Aorta (tissue), 5 donors: ENCODE data around the gene EPS15. TPM values are rescaled to one million over a fixed set of nuclear protein-coding genes. Genes with fewer than 3 reads are reported as not detected.
"Not testable (repeated sequence)": the region's sequence is repeated elsewhere in the genome, so short reads cannot be mapped to it uniquely, and the experiment has no call there.

Experiments used
- ATAC-seq: fragments of 200-7000 bp; cut with Tn5 transposase; one replicate; pipeline ENCODE4 v1.9.1; 2022; ENCODE audit warnings: moderate library complexity; ENCODE audit not compliant: low FRiP score
- DNase-seq, 2 donors: peaks; one replicate each; pipeline ENCODE4 v3.0.0-alpha.2; 2020
- H3K27ac ChIP-seq, 2 donors: one replicate each; pipeline ENCODE4 v1.5.1; 2013; ENCODE audit warnings: low read length in 2 of 2, mild to moderate bottlenecking in 2 of 2, moderate library complexity in 2 of 2, control low read depth in 1 of 2, inconsistent platforms in 1 of 2, low read depth in 1 of 2
- H3K27me3 ChIP-seq, 2 donors: one replicate each; pipeline ENCODE4 v1.6.1; 2013; ENCODE audit warnings: control low read depth in 1 of 2, low read length in 1 of 2, mild to moderate bottlenecking in 1 of 2, moderate library complexity in 1 of 2; ENCODE audit not compliant: insufficient read depth in 2 of 2, control insufficient read depth in 1 of 2
- H3K36me3 ChIP-seq, 2 donors: one replicate each; pipeline ENCODE4 v1.6.1; 2013; ENCODE audit warnings: control low read depth in 1 of 2, low read length in 1 of 2, mild to moderate bottlenecking in 1 of 2; ENCODE audit not compliant: insufficient read depth in 2 of 2, control insufficient read depth in 1 of 2
- H3K4me1 ChIP-seq, 2 donors: one replicate each; pipeline ENCODE4 v1.6.1; 2013; ENCODE audit warnings: low read length in 2 of 2, control low read depth in 1 of 2, mild to moderate bottlenecking in 1 of 2, moderate library complexity in 1 of 2; ENCODE audit not compliant: insufficient read depth in 2 of 2, control insufficient read depth in 1 of 2
- H3K4me3 ChIP-seq, 2 donors: one replicate each; pipeline ENCODE4 v1.5.1; 2013; ENCODE audit warnings: low read length in 2 of 2, control low read depth in 1 of 2, mild to moderate bottlenecking in 1 of 2
- H3K9me3 ChIP-seq: one replicate; pipeline ENCODE4 v1.6.1; 2013; ENCODE audit warnings: mild to moderate bottlenecking, low read length; ENCODE audit not compliant: control insufficient read depth
- WGBS, 2 donors: extraction: QIAGEN DNeasy Blood & Tissue Kit; methylation state at CpG; one replicate each; pipeline ENCODE4 v1.1.7; 2013; 5-methylcytosine and 5-hydroxymethylcytosine counted together
- intact Hi-C, 2 donors: fragments of 100-400 bp; cut with DNase I; formaldehyde crosslinking; loops; one replicate each; pipeline versions ENCODE4 v1.14.2 to v1.15.0; 2022
- polyA plus RNA-seq, 2 donors: library from polyadenylated mRNA; stranded (reverse); fragments of 200-250 nt; gene quantifications; one replicate each; pipeline ENCODE4 v1.2.3, GENCODE V29; 2013
- total RNA-seq, 2 donors: library from RNA; stranded (reverse); fragmentation: NEBNext Ultra II Directional; extraction: Animal tissue kit (Norgen Biotek cat#: 25700); gene quantifications; one replicate each; pipeline ENCODE4 v1.2.1, GENCODE V29; 2021
- donor health status: healthy with polysubstance abuse.
- donor health status: Bipolar disorder and iron deficiency.
- donor health status: DM: no; HTN: no; CAD: no.
- donor health status: DM: no; HTN: no; CAD: no.
- donor health status: DM: yes; HTN: yes; CAD: no.

Gene EPS15
- total and polyA plus RNA-seq, 4 donors, result 24.8 to 121 (median 69.9) TPM

DNA sequence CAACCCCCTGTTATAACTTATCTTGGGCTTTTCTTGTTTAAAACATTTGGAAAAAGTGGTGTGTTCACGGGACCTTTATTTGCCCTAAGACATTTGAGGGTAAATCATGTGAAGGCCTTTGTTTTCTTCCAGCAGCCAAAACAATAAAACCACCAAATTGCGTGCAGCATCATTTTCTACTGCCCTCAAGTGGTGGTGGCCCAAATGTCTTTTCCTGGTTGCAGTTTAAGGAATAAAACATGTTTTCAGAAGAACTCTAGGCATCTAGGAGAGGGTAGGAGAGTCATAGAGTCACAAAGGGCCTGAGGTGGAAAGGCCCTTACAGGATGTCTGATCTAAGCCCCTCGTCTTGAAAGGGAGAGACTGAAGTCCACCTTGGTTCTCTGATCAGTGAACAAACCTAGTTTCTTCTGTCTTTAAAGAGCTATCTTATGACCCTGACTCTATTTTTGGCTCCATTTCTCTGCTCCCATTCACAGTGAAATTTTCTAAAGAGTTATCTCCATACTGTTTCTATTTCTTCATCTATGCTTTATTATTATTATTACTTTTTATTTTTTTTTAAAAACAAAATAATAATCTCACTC is 16.0 kb upstream of the EPS15 start:
- H3K27ac ChIP-seq, result no peak overlapping the region

DNA sequence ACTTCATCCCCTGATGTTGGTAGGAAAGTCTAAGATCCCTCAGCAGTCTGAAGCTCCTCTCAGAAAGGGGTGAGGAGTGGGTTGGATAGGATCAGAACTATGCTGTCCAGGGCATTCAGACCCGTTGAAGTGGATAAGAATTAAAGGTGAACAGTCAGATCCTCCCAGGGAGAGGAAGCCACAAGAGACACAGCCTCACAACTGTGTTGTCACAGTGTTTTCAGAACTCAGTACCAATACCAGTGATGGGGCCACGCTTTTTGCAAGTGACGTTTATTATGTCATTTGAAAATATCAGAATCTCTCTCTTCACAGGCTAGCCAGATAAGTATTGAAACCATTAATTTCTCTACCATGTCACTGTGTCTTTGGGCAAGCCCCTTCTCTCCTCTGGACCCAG is 15.4 kb upstream of the EPS15 start:
- no peaks in the 10 kb centered on the region for H3K36me3 ChIP-seq
- no peaks in the 10 kb centered on the region for H3K9me3 ChIP-seq
- intact Hi-C loops, result no loop called here
- H3K27ac ChIP-seq, result no peak overlapping the region
- 62 to 65% methylated on average over 3 of the region's 3 CpGs for WGBS, 2 donors
- ATAC-seq (no peak), DNase-seq (no peak)
- peaks cover 0 to 1% of the 10 kb centered on the region in 2 donors for H3K4me1 ChIP-seq
- H3K27me3 ChIP-seq, result no peaks in the 10 kb centered on the region
- no peak overlapping the region for H3K4me3 ChIP-seq

More for the DNA sequence above, 16.0 kb upstream of the EPS15 start:
- Histone ChIP-seq H3K27me3 (no peaks in the 10 kb centered on the region), H3K9me3 (no peaks in the 10 kb centered on the region), H3K4me3 (no peak overlapping the region), H3K36me3 (no peaks in the 10 kb centered on the region), H3K4me1 (peaks cover 0 to 1% of the 10 kb centered on the region in 2 donors)
- ATAC-seq (peak; percentile 74), DNase-seq (peak in 1 of 2 donors; percentile 64)
- WGBS, 2 donors, result 9 to 24% methylated on average over 3 of the region's 3 CpGs
- intact Hi-C loops, result no loop called here

DNA sequence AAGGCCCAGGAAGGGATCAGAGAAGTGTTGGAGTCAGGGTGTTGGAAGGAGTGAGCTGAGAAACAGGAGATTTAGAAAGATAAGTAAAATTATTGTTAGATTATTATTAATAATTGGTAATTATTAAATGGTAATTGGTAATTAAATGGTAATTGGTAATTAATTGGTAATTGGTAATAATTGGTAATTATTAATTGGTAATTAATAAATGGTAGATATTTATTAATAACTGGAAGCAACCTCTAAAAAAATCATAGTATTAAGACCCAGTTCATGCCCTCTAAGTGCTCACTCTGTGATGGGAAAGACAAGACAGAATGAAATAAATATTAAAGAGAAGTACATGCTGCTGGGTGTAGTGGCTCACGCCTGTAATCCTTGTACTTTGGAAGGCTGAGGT is 13.8 kb upstream of the EPS15 start:
- 91 to 95% methylated on average over 1 of the region's 1 CpG for WGBS, 2 donors
- no peaks in the 10 kb centered on the region for H3K27me3 ChIP-seq
- ATAC-seq (no peak), DNase-seq (no peak)
- H3K9me3 ChIP-seq, result no peaks in the 10 kb centered on the region
- intact Hi-C loops, result no loop called here
- no peak overlapping the region for H3K27ac ChIP-seq
- H3K4me1 ChIP-seq, result peaks cover 0 to 1% of the 10 kb centered on the region in 2 donors
- H3K4me3 ChIP-seq, result no peak overlapping the region
- no peaks in the 10 kb centered on the region for H3K36me3 ChIP-seq

DNA sequence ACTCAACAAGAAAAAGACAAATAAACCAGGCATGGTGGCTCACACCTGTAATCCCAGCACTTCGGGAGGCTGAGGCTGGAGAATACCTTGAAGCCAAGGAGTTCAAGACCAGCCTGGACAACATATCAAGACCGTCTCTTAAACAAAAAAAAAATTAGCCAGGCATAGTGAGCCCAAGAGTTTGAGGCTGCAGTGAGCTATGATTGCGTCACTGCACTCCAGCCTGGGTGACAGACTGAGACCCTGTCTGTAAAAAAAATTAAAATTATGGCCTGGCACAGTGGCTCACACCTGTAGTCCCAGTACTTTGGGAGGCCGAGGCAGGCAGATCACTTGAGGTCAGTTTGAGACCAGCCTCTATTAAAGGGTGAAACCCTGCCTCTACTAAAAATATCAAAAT is 11.4 kb upstream of the EPS15 start:
- WGBS, 2 donors, result 97% methylated on average over 4 of the region's 4 CpGs
- ATAC-seq, H3K4me3 ChIP-seq, H3K36me3 ChIP-seq, H3K27me3 ChIP-seq, DNase-seq, H3K27ac ChIP-seq, H3K9me3 ChIP-seq, intact Hi-C loops, H3K4me1 ChIP-seq: not testable (repeated sequence)

DNA sequence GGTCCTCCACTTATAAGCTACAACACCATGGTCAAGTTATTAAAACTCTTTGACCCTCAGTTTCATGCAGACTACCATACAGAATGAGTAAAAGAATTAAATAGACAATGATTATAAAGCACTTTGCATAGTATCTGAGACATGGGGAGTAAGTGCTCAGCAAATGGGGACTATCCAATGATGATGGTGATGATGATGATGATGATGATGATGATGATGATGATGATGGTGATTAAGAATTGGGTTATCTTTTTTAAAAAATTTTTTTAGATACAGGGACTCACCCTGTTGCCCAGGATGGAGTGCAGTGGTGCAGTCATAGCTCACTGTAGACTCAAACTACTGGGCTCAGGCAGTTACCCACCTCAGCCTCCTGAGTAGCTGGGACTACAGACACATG is 8.1 kb upstream of the EPS15 start:
- no peaks in the 10 kb centered on the region for H3K36me3 ChIP-seq
- no peak for DNase-seq
- ATAC-seq, result no peak
- no peaks in the 10 kb centered on the region for H3K4me1 ChIP-seq
- intact Hi-C loops, result no loop called here
- H3K4me3 ChIP-seq, result no peak overlapping the region
- H3K27ac ChIP-seq, result no peak overlapping the region
- no peaks in the 10 kb centered on the region for H3K27me3 ChIP-seq
- H3K9me3 ChIP-seq, result no peaks in the 10 kb centered on the region

DNA sequence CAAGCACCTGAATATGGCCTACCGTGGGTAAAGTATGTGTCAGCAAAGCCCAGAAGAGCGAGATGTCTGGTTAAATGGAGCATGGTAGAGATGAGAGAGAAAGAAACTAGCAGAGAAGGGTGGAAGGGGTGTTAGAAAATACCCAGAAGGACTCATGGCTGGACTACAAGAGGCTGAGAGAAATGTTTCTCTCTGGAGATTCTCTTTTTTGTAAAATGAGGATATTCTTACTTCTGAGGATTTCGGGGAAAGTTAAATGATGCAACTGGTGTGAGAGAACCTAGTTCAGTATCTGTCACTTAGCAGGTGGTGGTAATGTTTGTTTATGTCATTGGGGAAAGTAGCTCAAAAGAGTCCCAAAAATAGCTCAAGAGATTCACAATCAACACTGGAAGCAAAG is 7.2 kb upstream of the EPS15 start:
- DNase-seq (no peak), ATAC-seq (no peak)
- WGBS, 2 donors, result 94 to 98% methylated on average over 3 of the region's 3 CpGs
- Histone ChIP-seq H3K9me3 (no peaks in the 10 kb centered on the region), H3K27ac (no peak overlapping the region), H3K27me3 (no peaks in the 10 kb centered on the region), H3K36me3 (no peaks in the 10 kb centered on the region), H3K4me3 (no peak overlapping the region), H3K4me1 (no peaks in the 10 kb centered on the region)
- intact Hi-C loops, result no loop called here

DNA sequence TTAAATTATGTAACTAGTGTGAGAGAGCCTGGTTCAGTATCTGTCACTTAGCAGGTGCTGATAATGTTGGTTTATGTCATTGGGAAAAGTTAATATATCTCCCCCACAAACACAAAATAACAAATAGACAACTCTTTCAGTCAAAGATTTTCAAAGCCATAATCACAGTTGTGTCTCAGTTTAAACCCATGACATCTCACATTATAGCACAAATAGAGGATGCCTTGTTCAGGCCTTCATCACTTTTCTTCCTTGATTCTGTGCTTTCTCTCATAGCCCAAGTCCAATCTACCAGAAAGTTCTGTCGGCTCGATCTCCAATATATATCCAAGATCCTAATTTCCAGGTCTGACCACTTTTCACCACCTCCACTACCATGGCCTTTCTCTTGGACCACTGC is 6.2 kb upstream of the EPS15 start:
- H3K4me1 ChIP-seq, result no peaks in the 10 kb centered on the region
- no peaks in the 10 kb centered on the region for H3K9me3 ChIP-seq
- no peaks in the 10 kb centered on the region for H3K36me3 ChIP-seq
- WGBS, 2 donors, result 96 to 98% methylated on average over 2 of the region's 2 CpGs
- no peak overlapping the region for H3K27ac ChIP-seq
- no peak for ATAC-seq
- no peaks in the 10 kb centered on the region for H3K27me3 ChIP-seq
- intact Hi-C loops, result no loop called here
- no peak overlapping the region for H3K4me3 ChIP-seq
- DNase-seq, result no peak

DNA sequence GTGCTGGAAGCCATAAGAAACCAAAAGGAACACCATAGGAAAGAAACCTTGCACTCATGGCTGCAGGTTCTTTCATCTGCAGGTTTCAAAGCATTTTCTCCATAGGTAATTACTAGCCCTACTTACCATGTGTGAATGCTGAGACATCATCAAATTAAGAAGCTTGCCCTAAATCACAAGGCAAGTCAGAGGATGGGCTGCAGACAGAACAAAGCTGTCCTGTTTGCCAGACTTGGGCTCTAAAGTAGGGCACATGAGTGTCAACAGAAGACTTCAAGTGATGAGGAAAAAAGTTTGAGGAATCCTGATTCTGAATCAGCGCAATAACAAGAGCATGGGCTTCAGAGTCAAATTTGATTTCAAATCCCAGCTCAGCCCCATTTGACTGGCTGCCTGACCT is 5.8 kb upstream of the EPS15 start:
- DNase-seq, result no peak
- 97 to 99% methylated on average over 1 of the region's 1 CpG for WGBS, 2 donors
- H3K27me3 ChIP-seq, result no peaks in the 10 kb centered on the region
- H3K36me3 ChIP-seq, result no peaks in the 10 kb centered on the region
- no peaks in the 10 kb centered on the region for H3K9me3 ChIP-seq
- intact Hi-C loops, result no loop called here
- H3K27ac ChIP-seq, result no peak overlapping the region
- no peak overlapping the region for H3K4me3 ChIP-seq
- ATAC-seq, result no peak
- H3K4me1 ChIP-seq, result no peaks in the 10 kb centered on the region

DNA sequence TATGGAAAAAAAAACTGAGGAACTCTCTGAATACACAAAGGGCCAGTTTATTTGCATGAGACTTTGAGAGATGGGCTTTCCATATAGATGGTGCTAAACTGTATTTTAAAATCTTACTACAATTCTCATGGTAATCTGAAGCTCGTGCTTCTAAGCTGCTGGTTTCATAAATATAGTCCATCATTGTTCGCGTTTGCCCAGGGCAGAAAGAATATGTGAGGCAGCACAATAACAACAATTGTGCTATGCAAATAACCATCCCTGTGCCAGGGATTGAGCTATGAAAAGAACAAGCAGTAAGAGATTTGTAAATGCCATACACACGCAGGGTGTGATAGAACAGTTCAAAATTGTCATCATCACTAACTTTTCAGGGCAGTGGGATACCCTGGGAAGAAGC is 4.9 kb upstream of the EPS15 start:
- ATAC-seq (no peak), DNase-seq (no peak)
- intact Hi-C loops, result no loop called here
- Histone ChIP-seq H3K27me3 (no peaks in the 10 kb centered on the region), H3K9me3 (no peaks in the 10 kb centered on the region), H3K4me3 (no peak overlapping the region), H3K4me1 (no peaks in the 10 kb centered on the region), H3K36me3 (no peaks in the 10 kb centered on the region), H3K27ac (no peak overlapping the region)
- 83 to 86% methylated on average over 4 of the region's 4 CpGs for WGBS, 2 donors
